GM21529 (cell line): ENCODE data around the gene ATXN7L1.
"Not testable (repeated sequence)": the region's sequence is repeated elsewhere in the genome, so short reads cannot be mapped to it uniquely, and the experiment has no call there.

ENCODE experiments used
- ATAC-seq: cut with Tn5 transposase; IDR thresholded peaks from one replicate; pipeline ENCODE4 v1.9.1; 2021; ENCODE audit not compliant: unreplicated experiment

Gene ATXN7L1

DNA sequence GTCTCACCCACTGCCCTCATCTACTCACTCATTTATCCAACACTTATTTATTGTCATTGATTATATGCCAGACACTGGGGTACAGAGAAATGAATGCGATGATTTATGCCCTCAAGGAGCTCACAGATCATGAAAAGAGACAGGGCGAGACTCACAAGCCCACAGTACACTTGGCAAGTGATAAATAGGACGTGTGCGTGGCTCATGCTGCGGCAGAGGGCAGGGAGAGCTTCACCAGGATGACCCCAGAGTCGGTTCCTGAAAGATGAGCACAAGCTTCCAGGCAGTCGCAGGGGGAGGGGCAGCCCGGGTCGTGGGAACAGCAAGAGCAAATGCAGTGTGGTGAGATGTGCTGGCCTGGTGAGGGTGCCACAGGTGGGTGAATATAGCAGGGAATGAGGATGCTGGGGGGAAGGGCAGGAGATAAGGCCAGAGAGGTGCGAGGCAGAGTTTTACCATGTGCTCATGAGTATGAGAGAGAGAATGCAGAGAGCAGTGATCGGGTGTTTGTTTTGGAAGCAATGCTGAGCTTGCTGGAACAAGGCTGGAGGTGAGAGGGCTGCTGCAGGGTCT lies 70.9 kb downstream of the ATXN7L1 start:
- no peak for ATAC-seq

DNA sequence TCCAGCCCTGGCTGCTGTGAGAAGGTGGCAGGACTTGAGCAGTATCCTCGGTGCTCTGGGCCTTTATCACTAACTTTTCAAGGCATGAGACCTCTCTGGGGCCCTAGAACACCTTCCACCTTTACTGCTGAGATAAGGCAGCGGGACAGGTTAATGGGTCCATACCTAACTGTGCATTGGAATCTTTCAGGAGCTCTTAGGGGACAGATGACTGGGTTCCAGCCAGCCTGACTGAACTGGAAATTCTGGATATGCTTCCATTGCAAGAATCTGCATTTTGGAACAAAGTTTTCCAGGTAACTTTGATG lies 73.0 kb downstream of the ATXN7L1 start:
- no peak for ATAC-seq

GRCh38 chr7:105802604-105803428 lies 73.6 kb downstream of the ATXN7L1 start:
- ATAC-seq, result no peak

DNA sequence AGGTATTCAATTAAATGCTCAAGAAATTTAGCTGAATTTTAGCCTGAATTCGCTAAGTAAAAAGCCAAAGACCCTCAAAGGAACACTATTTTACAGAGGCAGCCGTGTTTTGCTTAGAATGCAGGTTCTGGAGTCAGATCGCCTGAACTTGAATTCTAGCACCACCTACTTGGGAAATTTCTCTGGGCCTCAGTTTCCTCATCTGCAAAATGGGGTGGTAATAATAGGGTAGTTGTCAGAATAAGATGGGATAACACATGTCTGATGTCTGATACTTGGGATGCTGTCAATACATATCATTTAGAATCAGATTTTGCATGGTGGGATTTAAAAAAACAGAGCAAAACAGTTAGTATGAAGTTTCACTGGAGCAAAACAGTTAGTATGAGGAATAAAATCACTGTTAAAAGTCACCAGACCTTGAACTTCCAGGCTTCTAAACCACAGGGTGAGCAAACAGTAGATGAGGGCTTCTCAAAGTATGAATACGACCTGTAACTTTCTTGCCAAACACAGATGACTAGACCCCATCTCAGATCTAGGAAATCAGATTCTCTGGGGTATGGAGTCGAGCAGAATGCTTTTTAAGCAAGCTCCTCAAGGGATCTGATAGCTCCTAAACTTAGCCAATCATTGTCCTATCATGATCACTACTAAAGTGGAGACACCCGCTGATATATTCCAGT lies 75.4 kb downstream of the ATXN7L1 start:
- no peak for ATAC-seq

GRCh38 chr7:105800442-105800841 lies 76.0 kb downstream of the ATXN7L1 start:
- ATAC-seq, result peak; percentile 58

- ATAC-seq, result no peak
Observed at GRCh38 chr7:105799677-105800076, 76.7 kb downstream of the ATXN7L1 start.

GRCh38 chr7:105799006-105799405 lies 77.4 kb downstream of the ATXN7L1 start:
- ATAC-seq, result no peak

DNA sequence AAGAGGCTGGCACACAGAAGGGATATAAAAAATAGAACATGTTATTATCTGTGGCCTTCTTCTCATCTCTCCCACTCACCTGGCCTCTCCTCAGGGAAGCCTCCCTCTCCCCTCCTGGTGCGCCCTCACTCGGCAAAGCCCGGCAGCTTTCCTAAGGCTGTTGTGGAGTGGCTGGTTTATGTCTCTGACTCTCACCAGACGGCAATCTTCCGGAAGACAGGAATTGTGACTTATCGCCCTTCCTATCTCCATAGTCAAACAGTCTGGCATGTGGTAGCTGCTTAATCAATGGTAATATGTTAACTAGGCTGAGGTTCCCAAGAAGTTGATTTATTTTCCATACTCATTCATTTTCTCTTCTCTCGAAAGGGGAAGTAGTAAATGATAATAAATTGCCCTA lies 78.7 kb downstream of the ATXN7L1 start:
- no peak for ATAC-seq

DNA sequence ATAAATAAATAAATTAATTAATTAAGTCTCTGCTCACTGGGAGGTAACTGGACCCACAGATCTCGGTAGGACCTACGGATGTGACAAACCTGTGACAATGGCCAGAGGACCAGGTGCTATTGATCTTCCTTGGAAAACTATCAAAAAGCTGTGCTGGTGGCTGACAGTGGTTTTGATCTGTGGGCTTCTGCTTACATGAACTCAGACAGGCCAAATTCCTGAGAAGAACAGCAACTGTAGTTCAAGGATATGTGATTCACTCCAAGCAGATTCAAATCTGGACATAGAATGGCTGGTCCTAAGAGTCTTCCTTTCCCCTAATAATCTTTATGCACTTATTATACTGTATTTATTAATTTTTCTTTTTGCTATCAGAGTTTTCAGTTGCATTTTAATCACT lies 80.0 kb downstream of the ATXN7L1 start:
- ATAC-seq, result no peak

- no peak for ATAC-seq
Observed at GRCh38 chr7:105794741-105795729, 81.4 kb downstream of the ATXN7L1 start.

- ATAC-seq, result no peak
Observed at GRCh38 chr7:105792488-105793370, 83.7 kb downstream of the ATXN7L1 start.

GRCh38 chr7:105791926-105792325 lies 84.5 kb downstream of the ATXN7L1 start:
- no peak for ATAC-seq

GRCh38 chr7:105790996-105791395 lies 85.4 kb downstream of the ATXN7L1 start:
- no peak for ATAC-seq

DNA sequence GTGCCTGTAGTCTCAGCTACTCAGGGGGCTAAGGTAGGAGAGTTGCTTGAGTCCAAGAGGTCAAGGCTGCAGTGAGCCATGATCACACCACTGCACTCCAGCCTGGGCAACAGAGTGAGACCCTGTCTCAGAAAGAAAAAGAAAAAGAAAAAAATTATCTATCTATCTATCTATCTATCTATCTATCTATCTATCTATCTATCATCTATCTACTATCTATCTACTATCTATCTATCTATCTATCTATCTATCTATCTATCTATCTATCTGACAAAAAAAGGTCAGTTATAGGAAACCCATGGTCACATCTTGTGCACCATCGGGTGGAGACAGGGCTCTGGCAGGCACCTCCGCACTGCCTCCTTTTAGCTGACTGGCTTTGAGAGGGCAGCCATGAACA lies 85.9 kb downstream of the ATXN7L1 start:
- not testable (repeated sequence) for ATAC-seq

DNA sequence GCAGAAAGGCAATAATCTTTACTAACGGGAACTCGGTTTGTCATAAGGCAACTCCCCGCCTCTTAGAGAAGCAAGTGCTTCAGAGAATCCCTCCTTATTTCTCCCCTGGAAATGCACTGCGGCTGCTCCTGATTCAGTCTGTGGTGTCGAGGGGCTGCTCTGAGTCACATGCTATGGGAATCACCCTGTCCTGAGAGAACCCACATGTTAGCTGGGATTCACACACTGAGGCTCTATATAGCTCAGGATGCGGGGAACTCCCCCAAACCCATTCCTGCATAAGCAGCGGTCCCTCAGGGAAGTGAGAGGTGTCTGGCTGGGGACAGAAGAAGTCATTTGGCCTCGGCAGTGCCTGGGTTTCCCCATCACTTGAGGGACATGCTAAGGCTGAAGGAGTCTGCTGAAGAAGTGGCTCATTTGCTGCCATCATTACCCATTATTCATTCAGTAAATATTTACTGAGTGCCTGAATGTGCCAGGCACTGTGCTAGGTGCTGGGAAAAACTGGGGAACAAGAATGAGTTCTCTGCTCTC lies 87.5 kb downstream of the ATXN7L1 start:
- ATAC-seq, result no peak

GRCh38 chr7:105788356-105788755 lies 88.0 kb downstream of the ATXN7L1 start:
- no peak for ATAC-seq

GRCh38 chr7:105787793-105788192 lies 88.6 kb downstream of the ATXN7L1 start:
- no peak for ATAC-seq

- ATAC-seq, result no peak
Observed at GRCh38 chr7:105786520-105787470, 89.6 kb downstream of the ATXN7L1 start.
